HL-60/S4 (cell line): ENCODE measurements around the gene MRPL55.

ENCODE experiments used
- in situ Hi-C: fragments of 300-500 bp; cut with MboI; formaldehyde crosslinking; loops from 2 replicates; pipeline ENCODE4 v1.14.3; 2022; ENCODE audit warnings: low sequenced_read_pairs

The MRPL55 gene

GRCh38 chr1:228109073-228109961 lies at the start of gene MRPL55:
TSS of gene MRPL55 (minus strand) at chr1:228109299. CDS start at chr1:228108260, 1,039 bp downstream.
- in situ Hi-C loops: no loop called here

- in situ Hi-C loops: no loop called here
Observed at GRCh38 chr1:228158151-228159007, 49.3 kb upstream of the MRPL55 start.

GRCh38 chr1:228157729-228158126 lies 48.6 kb upstream of the MRPL55 start:
- in situ Hi-C loops: no loop called here

GRCh38 chr1:228156941-228157728 lies 48.0 kb upstream of the MRPL55 start:
- in situ Hi-C loops: no loop called here

- in situ Hi-C loops: no loop called here
Observed at GRCh38 chr1:228156515-228156881, 47.4 kb upstream of the MRPL55 start.

GRCh38 chr1:228155596-228156514 lies 46.8 kb upstream of the MRPL55 start:
- in situ Hi-C loops: no loop called here

GRCh38 chr1:228154670-228155571 lies 45.8 kb upstream of the MRPL55 start:
- in situ Hi-C loops: no loop called here

GRCh38 chr1:228154021-228154669 lies 45.0 kb upstream of the MRPL55 start:
- in situ Hi-C loops: no loop called here

GRCh38 chr1:228152918-228153258 lies 43.8 kb upstream of the MRPL55 start:
- in situ Hi-C loops: no loop called here

- in situ Hi-C loops: no loop called here
Observed at GRCh38 chr1:228152097-228152917, 43.2 kb upstream of the MRPL55 start.

- in situ Hi-C loops: no loop called here
Observed at GRCh38 chr1:228151180-228151925, 42.3 kb upstream of the MRPL55 start.

GRCh38 chr1:228150461-228151179 lies 41.5 kb upstream of the MRPL55 start:
- in situ Hi-C loops: no loop called here

- in situ Hi-C loops: no loop called here
Observed at GRCh38 chr1:228150120-228150460, 41.0 kb upstream of the MRPL55 start.

- in situ Hi-C loops: no loop called here
Observed at GRCh38 chr1:228149406-228150119, 40.5 kb upstream of the MRPL55 start, which contains the start of gene GJC2. TSS of gene GJC2 (plus strand) at chr1:228149930. CDS start at chr1:228157759, 7,829 bp downstream.

- in situ Hi-C loops: no loop called here
Observed at GRCh38 chr1:228148935-228149405, 39.9 kb upstream of the MRPL55 start.
